A549 (cell line): Measurements from ENCODE around the gene ZNF775. TPM values are rescaled to one million over a fixed set of nuclear protein-coding genes. Genes with fewer than 3 reads are reported as not detected.

Source experiments
- ATAC-seq, 2 experiments: fragments of 200-7000 bp in 1 of 2; fragments of >200 bp in 1 of 2; cut with Nextera tagmentation in 1 of 2; cut with Tn5 transposase in 1 of 2; 3 replicates each; pipeline versions ENCODE4 v1.8.0 to v1.9.1; 2018 to 2020; ENCODE audit warnings: mild to moderate bottlenecking in 1 of 2, moderate library complexity in 1 of 2
- CTCF ChIA-PET: fragments of 300-600 bp; sonication (Branson Sonifier 250); formaldehyde crosslinking; extraction: SDS; loops from one replicate; lab custom pipeline; 2021; ENCODE audit warnings: antibody characterized with exemption, inconsistent platforms; lab: Yijun Ruan, JAX
- POLR2A ChIA-PET: fragments of 350-600 bp; formaldehyde crosslinking; extraction: SDS; loops from one replicate; lab custom pipeline; 2021; ENCODE audit warnings: antibody characterized with exemption, inconsistent platforms; lab: Yijun Ruan, JAX
- DNase-seq, 2 experiments: peaks; one replicate each; pipeline versions ENCODE4 v3.0.0 to v3.0.0-alpha.2; 2011 to 2016; ENCODE audit warnings: low read depth in 1 of 2, low spot score in 1 of 2
- FAIRE-seq: peaks from 2 replicates; lab custom pipeline; 2011; peaks lifted over from hg19 to GRCh38; lab: Jason Lieb, UNC
- H3K27ac ChIP-seq, 2 experiments: fragments of >200 bp; sonication (Bioruptor Twin); formaldehyde crosslinking; 3 replicates each; pipeline ENCODE4 v1.5.1; 2016 to 2017
- H3K4me1 ChIP-seq: fragments of >200 bp; sonication (Bioruptor Twin); formaldehyde crosslinking; 3 replicates; pipeline ENCODE4 v1.6.1; 2016
- H3K4me2 ChIP-seq: fragments of >200 bp; sonication (Bioruptor Twin); formaldehyde crosslinking; 3 replicates; pipeline ENCODE4 v1.6.1; 2016
- H3K4me3 ChIP-seq: fragments of >200 bp; sonication (Bioruptor Twin); formaldehyde crosslinking; 3 replicates; pipeline ENCODE4 v1.5.1; 2016
- H3K9me3 ChIP-seq: fragments of >200 bp; sonication (Bioruptor Twin); formaldehyde crosslinking; 3 replicates; pipeline ENCODE4 v1.6.1; 2016
- BHLHE40 ChIP-seq: IDR thresholded peaks from 2 replicates; pipeline ENCODE4 v1.6.1; 2012; ENCODE audit warnings: low read depth, low read length, inconsistent platforms
- CHD4 ChIP-seq: fragments of 200-600 bp; sonication (generic); IDR thresholded peaks from 2 replicates; pipeline ENCODE4 v1.6.1; 2016; ENCODE audit warnings: antibody characterized with exemption, mild to moderate bottlenecking, borderline replicate concordance
- E2F6 ChIP-seq: IDR thresholded peaks from 2 replicates; pipeline ENCODE4 v1.6.1; 2012; ENCODE audit warnings: low read depth, borderline replicate concordance
- EHF ChIP-seq: fragments of 250-450 bp; sonication (Bioruptor Pico); IDR thresholded peaks from 2 replicates; pipeline ENCODE4 v1.5.0; 2020; ENCODE audit warnings: mild to moderate bottlenecking
- ELK1 ChIP-seq: fragments of 150-350 bp; IDR thresholded peaks from 2 replicates; pipeline ENCODE4 v1.6.1; 2014; ENCODE audit warnings: low read depth, mild to moderate bottlenecking, low read length
- HOXB13 ChIP-seq: fragments of 250-450 bp; sonication (Bioruptor Pico); IDR thresholded peaks from 2 replicates; pipeline ENCODE4 v1.5.0; 2020; ENCODE audit warnings: low read depth, mild to moderate bottlenecking, moderate library complexity
- KDM5A ChIP-seq: fragments of 200-600 bp; sonication (generic); IDR thresholded peaks from 2 replicates; pipeline ENCODE4 v1.6.1; 2016; ENCODE audit warnings: antibody characterized with exemption, mild to moderate bottlenecking
- NPAS2 ChIP-seq: fragments of 250-450 bp; sonication (Bioruptor Pico); IDR thresholded peaks from 2 replicates; pipeline ENCODE4 v1.8.0; 2022; ENCODE audit warnings: mild to moderate bottlenecking, moderate library complexity, borderline replicate concordance
- RCOR1 ChIP-seq: fragments of 150-350 bp; IDR thresholded peaks from 2 replicates; pipeline ENCODE4 v1.6.1; 2014; ENCODE audit warnings: antibody characterized with exemption, low read length, low read depth
- REST ChIP-seq: fragments of 200-600 bp; sonication (generic); IDR thresholded peaks from 2 replicates; pipeline ENCODE4 v1.6.1; 2016; ENCODE audit warnings: antibody characterized with exemption, mild to moderate bottlenecking, moderate library complexity
- SREBF2 ChIP-seq: fragments of 450-650 bp; IDR thresholded peaks from 2 replicates; pipeline ENCODE4 v1.6.1; 2014; ENCODE audit warnings: mild to moderate bottlenecking, moderate library complexity
- TP53 ChIP-seq: fragments of 250-450 bp; sonication (Bioruptor Pico); IDR thresholded peaks from 2 replicates; pipeline ENCODE4 v1.5.0; 2021; ENCODE audit warnings: mild to moderate bottlenecking, moderate library complexity
- ZFP36 ChIP-seq: fragments of 450-650 bp; IDR thresholded peaks from 2 replicates; pipeline ENCODE4 v1.6.1; 2014; ENCODE audit warnings: borderline replicate concordance; ENCODE audit not compliant: partially characterized antibody
- WGBS: methylation state at CpG from one replicate; pipeline ENCODE4 v1.1.6; 2017; ENCODE audit errors: missing lambda C conversion rate; 5-methylcytosine and 5-hydroxymethylcytosine counted together
- polyA plus RNA-seq, 4 experiments: library from polyadenylated mRNA; depleted of rRNA in 3 of 4; stranded (reverse); fragments of >200 nt; fragmentation: RNase III in 1 of 4; extraction: RNeasy Plus Mini Kit Qiagen cat#74134 plus additional on column Dnase treatment in 1 of 4; gene quantifications; 2 replicates in 3 of 4; 3 replicates in 1 of 4; pipeline ENCODE4 v1.2.3, GENCODE V29; 2011 to 2017
- TF ChIP-seq, protein P1 (sequence below): fragments of >200 bp; sonication (Bioruptor Twin); formaldehyde crosslinking; IDR thresholded peaks from 3 replicates; pipeline ENCODE4 v1.6.1; 2016

ZNF775 gene
- polyA plus RNA-seq, 2 of the 4 experiments (the other 2 are of a cell fraction) = 1.7 to 5.4 TPM

- TF ChIP-seq CHD4 (0 out of 2 replicates have a peak, but pooled peaks have one; percentile 33), TP53 (CRISPR knock-in tag) (no peak)
- POLR2A ChIA-PET = no interaction called here
- Histone ChIP-seq H3K9me3 (no peaks in the 10 kb centered on the region), H3K4me3 (no peak overlapping the region), H3K4me2 (no peak overlapping the region), H3K27ac (no peak overlapping the region), H3K4me1 (peaks cover 3% of the 10 kb centered on the region; the same call in 1 of the 3 replicates)
- DNase-seq = no peak
- FAIRE-seq = no peak
- no peak for ATAC-seq
- WGBS = 90% methylated on average over 2 of the region's 2 CpGs
- CTCF ChIA-PET = no interaction called here
Measured at GRCh38 chr7:150359622-150360362, 19.3 kb upstream of the ZNF775 start.

DNA sequence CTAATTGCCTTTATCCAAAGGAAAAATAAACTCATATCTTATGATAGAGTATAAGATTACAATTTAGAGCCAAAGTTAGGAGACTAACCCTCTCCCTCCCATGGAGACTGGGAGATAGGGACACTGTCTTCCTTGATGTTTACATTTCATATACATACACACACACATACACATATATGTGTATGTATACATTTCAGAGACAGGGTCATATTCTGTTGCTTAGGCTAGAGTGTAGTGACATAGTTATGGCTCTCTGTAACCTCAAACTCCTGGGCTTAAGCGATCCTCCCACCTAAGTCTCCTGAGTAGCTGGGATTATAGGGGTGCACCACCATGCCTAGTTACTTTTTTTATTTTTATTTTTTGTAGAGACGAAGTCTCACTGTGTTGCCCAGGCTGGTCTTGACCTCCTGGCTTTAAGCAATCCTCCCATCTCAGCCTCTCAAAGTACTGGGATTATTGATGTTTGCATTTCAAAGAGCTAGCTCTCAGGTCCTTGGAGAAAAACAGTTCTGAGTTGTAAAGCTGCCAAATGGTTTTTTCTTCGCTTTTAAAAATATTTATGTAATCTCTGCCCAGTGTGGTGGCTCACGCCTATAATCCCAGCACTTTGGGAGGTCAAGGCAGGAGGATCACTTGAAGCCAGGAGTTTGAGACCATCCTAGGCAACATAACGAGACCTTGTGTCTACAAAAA, 18.6 kb upstream of the ZNF775 start:
- FAIRE-seq (no peak), ATAC-seq (no peak), DNase-seq (no peak)
- CTCF ChIA-PET = no interaction called here
- Histone ChIP-seq H3K4me2 (no peak overlapping the region), H3K4me3 (no peak overlapping the region), H3K27ac (no peak overlapping the region), H3K4me1 (no peaks in the 10 kb centered on the region; the same call in 2 of the 3 replicates), H3K9me3 (no peaks in the 10 kb centered on the region)
- POLR2A ChIA-PET = no interaction called here
- WGBS = 65% methylated on average over 5 of the region's 5 CpGs
- no peak for TF ChIP-seq NPAS2 (CRISPR knock-in tag)
- TF ChIP-seq HOXB13 (CRISPR knock-in tag) = no peak
- TF ChIP-seq ELK1 = no peak
- no peak for TF ChIP-seq CHD4
- no peak for TF ChIP-seq KDM5A
- TF ChIP-seq EHF (CRISPR knock-in tag) = no peak
- TF ChIP-seq REST = no peak
- TF ChIP-seq SREBF2 = no peak
- TF ChIP-seq BHLHE40 = no peak
- TF ChIP-seq ZFP36 = no peak
- TF ChIP-seq, protein P1, sequence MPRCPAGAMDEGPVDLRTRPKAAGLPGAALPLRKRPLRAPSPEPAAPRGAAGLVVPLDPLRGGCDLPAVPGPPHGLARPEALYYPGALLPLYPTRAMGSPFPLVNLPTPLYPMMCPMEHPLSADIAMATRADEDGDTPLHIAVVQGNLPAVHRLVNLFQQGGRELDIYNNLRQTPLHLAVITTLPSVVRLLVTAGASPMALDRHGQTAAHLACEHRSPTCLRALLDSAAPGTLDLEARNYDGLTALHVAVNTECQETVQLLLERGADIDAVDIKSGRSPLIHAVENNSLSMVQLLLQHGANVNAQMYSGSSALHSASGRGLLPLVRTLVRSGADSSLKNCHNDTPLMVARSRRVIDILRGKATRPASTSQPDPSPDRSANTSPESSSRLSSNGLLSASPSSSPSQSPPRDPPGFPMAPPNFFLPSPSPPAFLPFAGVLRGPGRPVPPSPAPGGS = no peak
- no peak for TF ChIP-seq E2F6
- TF ChIP-seq RCOR1 = no peak
